Right hindlimb (tissue), 1 donor: ENCODE results near the gene PLCB3.
A peak's percentile ranks its signal among the peaks of the same experiment; 100 is the strongest.

ENCODE experiments used
- DNase-seq: peaks from one replicate; pipeline ENCODE4 v3.0.0-alpha.2; 2018

The PLCB3 gene

GRCh38 chr11:64251016-64251752 lies at the start of gene PLCB3:
PLCB3 (plus strand) TSS chr11:64251530; CDS start chr11:64251650, 120 bp downstream.
- DNase-seq: no peak

GRCh38 chr11:64201543-64201942 lies 49.8 kb upstream of the PLCB3 start:
- DNase-seq: no peak

- no peak for DNase-seq
Observed at GRCh38 chr11:64202992-64203391, 48.3 kb upstream of the PLCB3 start.

GRCh38 chr11:64203421-64204079 lies 47.8 kb upstream of the PLCB3 start:
- DNase-seq: no peak

- DNase-seq: no peak
Observed at GRCh38 chr11:64204080-64204440, 47.3 kb upstream of the PLCB3 start.

GRCh38 chr11:64204464-64204989 lies 46.8 kb upstream of the PLCB3 start:
- DNase-seq: peak; percentile 86

- DNase-seq: peak; percentile 37
Observed at GRCh38 chr11:64206457-64207255, 44.7 kb upstream of the PLCB3 start, which contains the start of gene FERMT3. FERMT3 (plus strand) TSS chr11:64206721; CDS start chr11:64207365, 644 bp downstream.

GRCh38 chr11:64207256-64208085 lies 43.9 kb upstream of the PLCB3 start:
- peak; percentile 76 for DNase-seq

- no peak for DNase-seq
Observed at GRCh38 chr11:64208086-64208795, 43.1 kb upstream of the PLCB3 start.

GRCh38 chr11:64208796-64209562 lies 42.4 kb upstream of the PLCB3 start:
- DNase-seq: peak; percentile 38

GRCh38 chr11:64209563-64209843 lies 41.8 kb upstream of the PLCB3 start:
- no peak for DNase-seq

GRCh38 chr11:64210301-64211020 lies 40.9 kb upstream of the PLCB3 start:
- no peak for DNase-seq

- no peak for DNase-seq
Observed at GRCh38 chr11:64211181-64211872, 40.0 kb upstream of the PLCB3 start.

- no peak for DNase-seq
Observed at GRCh38 chr11:64216879-64217278, 34.5 kb upstream of the PLCB3 start.

- DNase-seq: no peak
Observed at GRCh38 chr11:64218628-64219353, 32.5 kb upstream of the PLCB3 start.

GRCh38 chr11:64219354-64219684 lies 32.0 kb upstream of the PLCB3 start:
- DNase-seq: no peak

- no peak for DNase-seq
Observed at GRCh38 chr11:64219755-64220154, 31.6 kb upstream of the PLCB3 start.

GRCh38 chr11:64220271-64220670 lies 31.1 kb upstream of the PLCB3 start:
- no peak for DNase-seq

GRCh38 chr11:64220798-64221197 lies 30.5 kb upstream of the PLCB3 start:
- no peak for DNase-seq
